Caco-2 (cell line): ENCODE results near the gene TPSG1. TPM values are rescaled to one million over a fixed set of nuclear protein-coding genes. Genes with fewer than 3 reads are reported as not detected.
"Not testable (repeated sequence)": the region's sequence is repeated elsewhere in the genome, so short reads cannot be mapped to it uniquely, and the experiment has no call there.

Source experiments
- BruUV-seq: library from RNA; stranded (reverse); fragments of 400-500 nt; replicated peaks from 2 replicates; lab custom pipeline; 2021; lab: Mats Ljungman, UMichigan
- CTCF ChIA-PET: fragments of 300-600 bp; sonication (Branson Sonifier 250); formaldehyde crosslinking; loops from one replicate; lab custom pipeline; 2022; ENCODE audit warnings: antibody characterized with exemption; lab: Charles Lee
- POLR2A ChIA-PET: fragments of 300-600 bp; sonication (Branson Sonifier 250); formaldehyde crosslinking; loops from one replicate; lab custom pipeline; 2022; ENCODE audit warnings: antibody characterized with exemption; lab: Charles Lee
- DNase-seq, 2 experiments: peaks; one replicate each; pipeline versions ENCODE4 v3.0.0 to v3.0.0-alpha.2; 2020 to 2022
- H3K27me3 ChIP-seq: replicated peaks from 2 replicates; pipeline ENCODE4 v1.6.0; 2011; ENCODE audit warnings: low read length; ENCODE audit not compliant: control insufficient read depth, insufficient read depth
- H3K36me3 ChIP-seq: 2 replicates; pipeline ENCODE4 v1.5.1; 2011; ENCODE audit warnings: low read length; ENCODE audit not compliant: control insufficient read depth, insufficient read depth
- H3K4me1 ChIP-seq: fragments of 250-450 bp; sonication (Bioruptor Pico); 2 replicates; pipeline ENCODE4 v1.5.1; 2020; ENCODE audit warnings: mild to moderate bottlenecking
- H3K4me3 ChIP-seq: 2 replicates; pipeline ENCODE4 v1.5.1; 2011; ENCODE audit warnings: low read depth, mild to moderate bottlenecking, control low read depth, low read length
- H3K9me3 ChIP-seq: fragments of 250-450 bp; sonication (Bioruptor Pico); 2 replicates; pipeline ENCODE4 v1.5.1; 2020; ENCODE audit warnings: mild to moderate bottlenecking, moderate library complexity
- H3K27ac Mint-ChIP-seq: one replicate; pipeline ENCODE4 v1.8.0; 2022; ENCODE audit warnings: mixed read lengths; ENCODE audit not compliant: unreplicated experiment
- H3K27me3 Mint-ChIP-seq: one replicate; pipeline ENCODE4 v1.8.0; 2022; ENCODE audit warnings: mixed read lengths; ENCODE audit not compliant: insufficient read depth, unreplicated experiment
- H3K36me3 Mint-ChIP-seq: one replicate; pipeline ENCODE4 v1.8.0; 2022; ENCODE audit warnings: mild to moderate bottlenecking, mixed read lengths; ENCODE audit not compliant: insufficient read depth, unreplicated experiment
- H3K4me1 Mint-ChIP-seq: one replicate; pipeline ENCODE4 v1.8.0; 2022; ENCODE audit warnings: low read depth, mixed read lengths; ENCODE audit not compliant: unreplicated experiment
- H3K4me3 Mint-ChIP-seq: one replicate; pipeline ENCODE4 v1.8.0; 2022; ENCODE audit warnings: mild to moderate bottlenecking, moderate library complexity, mixed read lengths; ENCODE audit not compliant: unreplicated experiment
- H3K9me3 Mint-ChIP-seq: one replicate; pipeline ENCODE4 v1.8.0; 2022; ENCODE audit warnings: mixed read lengths; ENCODE audit not compliant: unreplicated experiment
- CTCF ChIP-seq, 2 experiments: fragments of 200-600 bp in 1 of 2; IDR thresholded peaks; 1 replicate in 1 of 2; 2 replicates in 1 of 2; pipeline versions ENCODE4 v1.5.1 to v1.8.0; 2011 to 2022; ENCODE audit warnings: antibody characterized with exemption in 1 of 2, control low read depth in 1 of 2, inconsistent platforms in 1 of 2, low read depth in 1 of 2, low read length in 1 of 2, mild to moderate bottlenecking in 1 of 2, moderate library complexity in 1 of 2; ENCODE audit not compliant: insufficient read depth in 1 of 2, severe bottlenecking in 1 of 2, unreplicated experiment in 1 of 2
- intact Hi-C: fragments of 100-400 bp; cut with micrococcal nuclease; formaldehyde crosslinking; loops from one replicate; pipeline ENCODE4 v1.10.0; 2022; ENCODE audit not compliant: unreplicated experiment
- total RNA-seq: library from RNA; stranded (reverse); gene quantifications from 2 replicates; pipeline ENCODE4 v1.2.3, GENCODE V29; 2022

Gene TPSG1
- total RNA-seq, 1 experiment from 2014 or later, result not detected

- no peak overlapping the region for H3K4me3 Mint-ChIP-seq
- H3K4me3 ChIP-seq, result no peak overlapping the region
- H3K27me3 ChIP-seq, result no peaks in the 10 kb centered on the region; the same call in 1 of the 2 replicates
- no peak overlapping the region for H3K27ac Mint-ChIP-seq
- H3K36me3 ChIP-seq, result no peaks in the 10 kb centered on the region
- DNase-seq, result no peak
- H3K4me1 Mint-ChIP-seq, result no peaks in the 10 kb centered on the region
- H3K36me3 Mint-ChIP-seq, result no peaks in the 10 kb centered on the region
- peaks cover 4% of the 10 kb centered on the region for H3K27me3 Mint-ChIP-seq
- intact Hi-C loops, result no loop called here
- ChIA-PET CTCF (no interaction called here), POLR2A (no interaction called here)
- no peaks in the 10 kb centered on the region for H3K4me1 ChIP-seq
- TF ChIP-seq CTCF (IDR thresholded peaks at IDR 0.05; ENCODE audit: insufficient read depth in 1 of 2, low read depth in 1 of 2, low read length in 1 of 2, severe bottlenecking in 1 of 2, unreplicated experiment in 1 of 2), result no peak
- no peaks in the 10 kb centered on the region for H3K9me3 ChIP-seq
- no peaks in the 10 kb centered on the region for H3K9me3 Mint-ChIP-seq
- BruUV-seq, result no TSS peak
Observed at GRCh38 chr16:1256874-1257322, 31.8 kb upstream of the TPSG1 start.

GRCh38 chr16:1256296-1256873 lies 31.3 kb upstream of the TPSG1 start:
- BruUV-seq, H3K4me1 Mint-ChIP-seq, H3K36me3 Mint-ChIP-seq, H3K9me3 ChIP-seq, H3K9me3 Mint-ChIP-seq, H3K4me1 ChIP-seq, H3K4me3 Mint-ChIP-seq, H3K4me3 ChIP-seq, H3K27ac Mint-ChIP-seq, POLR2A ChIA-PET, intact Hi-C loops, H3K36me3 ChIP-seq, H3K27me3 ChIP-seq, H3K27me3 Mint-ChIP-seq, CTCF ChIA-PET, DNase-seq: not testable (repeated sequence)

- CTCF ChIA-PET, result interaction anchor here (0.7 kb wide), 1 partner anchor 42 kb away, joined by 3 read pairs; no protein-coding TSS in a partner anchor
- H3K4me3 ChIP-seq, H3K27me3 Mint-ChIP-seq, H3K27ac Mint-ChIP-seq, DNase-seq, POLR2A ChIA-PET, H3K36me3 Mint-ChIP-seq, H3K9me3 ChIP-seq, H3K9me3 Mint-ChIP-seq, H3K27me3 ChIP-seq, intact Hi-C loops, H3K36me3 ChIP-seq, H3K4me3 Mint-ChIP-seq, BruUV-seq, H3K4me1 ChIP-seq, H3K4me1 Mint-ChIP-seq: not testable (repeated sequence)
Observed at GRCh38 chr16:1255276-1256122, 30.4 kb upstream of the TPSG1 start, which contains the start of gene TPSD1. TSS of gene TPSD1 (plus strand) at chr16:1256069. CDS start at chr16:1256281, 212 bp downstream.

- POLR2A ChIA-PET, intact Hi-C loops: not testable (repeated sequence)
Observed at GRCh38 chr16:1254821-1255220, 29.8 kb upstream of the TPSG1 start.

GRCh38 chr16:1253701-1254364 lies 28.8 kb upstream of the TPSG1 start:
- DNase-seq, H3K27me3 ChIP-seq, POLR2A ChIA-PET, H3K9me3 Mint-ChIP-seq, H3K4me1 ChIP-seq, H3K36me3 ChIP-seq, H3K36me3 Mint-ChIP-seq, H3K27ac Mint-ChIP-seq, intact Hi-C loops, H3K4me1 Mint-ChIP-seq, H3K27me3 Mint-ChIP-seq, H3K9me3 ChIP-seq, BruUV-seq, H3K4me3 Mint-ChIP-seq: not testable (repeated sequence)
- CTCF ChIA-PET, result interaction anchor here (0.7 kb wide), 1 partner anchor 39 kb away, joined by 3 read pairs; no protein-coding TSS in a partner anchor
- H3K4me3 ChIP-seq, result 0 out of 2 replicates have a peak overlapping the region, but pooled peaks have one; percentile 10

More at GRCh38 chr16:1254821-1255220, 29.8 kb upstream of the TPSG1 start:
- H3K4me3 ChIP-seq, H3K9me3 ChIP-seq, DNase-seq, H3K4me3 Mint-ChIP-seq, H3K9me3 Mint-ChIP-seq, BruUV-seq, H3K4me1 Mint-ChIP-seq, H3K36me3 Mint-ChIP-seq, H3K27me3 Mint-ChIP-seq, H3K36me3 ChIP-seq, H3K27ac Mint-ChIP-seq, H3K27me3 ChIP-seq, H3K4me1 ChIP-seq: not testable (repeated sequence)
- CTCF ChIA-PET, result interaction anchor here (0.6 to 0.7 kb wide), 2 partner anchors 43 to 517 kb away, joined by 3 read pairs; no protein-coding TSS in a partner anchor
